Upper lobe of left lung (tissue), 6 donors: ENCODE measurements around the gene GRAMD1A. TPM values are rescaled to one million over a fixed set of nuclear protein-coding genes. Genes with fewer than 3 reads are reported as not detected.
"Not testable (repeated sequence)": the region's sequence is repeated elsewhere in the genome, so short reads cannot be mapped to it uniquely, and the experiment has no call there.

Experiments used
- ATAC-seq, 2 donors: fragments of 200-7000 bp; cut with Tn5 transposase; one replicate each; pipeline ENCODE4 v1.9.1; 2022; ENCODE audit warnings: mild to moderate bottlenecking in 2 of 2, moderate library complexity in 2 of 2; ENCODE audit not compliant: low FRiP score in 2 of 2
- DNase-seq, 2 donors: peaks; one replicate each; pipeline ENCODE4 v3.0.0-alpha.2; 2019 to 2020
- H3K27ac ChIP-seq, 4 donors: fragments of 200-600 bp; sonication (generic); one replicate each; pipeline ENCODE4 v1.5.1; 2016 to 2019
- H3K27me3 ChIP-seq, 4 donors: fragments of 200-600 bp; sonication (generic); one replicate each; pipeline ENCODE4 v1.5.1; 2017 to 2019
- H3K36me3 ChIP-seq, 4 donors: fragments of 200-600 bp; sonication (generic); one replicate each; pipeline ENCODE4 v1.5.1; 2016 to 2019
- H3K4me1 ChIP-seq, 4 donors: fragments of 200-600 bp; sonication (generic); one replicate each; pipeline ENCODE4 v1.5.1; 2018 to 2019
- H3K4me3 ChIP-seq, 4 donors: fragments of 200-600 bp; sonication (generic); one replicate each; pipeline ENCODE4 v1.5.1; 2017 to 2019; ENCODE audit warnings: mild to moderate bottlenecking in 2 of 4, moderate library complexity in 1 of 4
- H3K9me3 ChIP-seq, 4 donors: fragments of 200-600 bp; sonication (generic); one replicate each; pipeline ENCODE4 v1.5.1; 2018 to 2019
- EP300 ChIP-seq, 4 donors: sonication (generic); formaldehyde crosslinking; IDR thresholded peaks; one replicate each; pipeline ENCODE4 v1.5.1; 2017; ENCODE audit warnings: antibody characterized with exemption in 4 of 4, control low read depth in 2 of 4
- POLR2A ChIP-seq, 4 donors: fragments of 450-650 bp; IDR thresholded peaks; one replicate each; pipeline ENCODE4 v1.5.1; 2016 to 2017; ENCODE audit warnings: antibody characterized with exemption in 4 of 4, mild to moderate bottlenecking in 2 of 4
- POLR2AphosphoS5 ChIP-seq, 2 donors: sonication (generic); formaldehyde crosslinking; IDR thresholded peaks; one replicate each; pipeline ENCODE4 v1.5.1; 2017; ENCODE audit warnings: antibody characterized with exemption in 2 of 2
- WGBS, 2 donors: methylation state at CpG; one replicate each; pipeline ENCODE4 v1.1.5; 2017 to 2018; 5-methylcytosine and 5-hydroxymethylcytosine counted together
- total RNA-seq, 6 donors: library from RNA; depleted of rRNA in 4 of 6; stranded (reverse); fragments of >200 nt in 4 of 6; gene quantifications; one replicate each; pipeline versions ENCODE4 v1.1.0 to v1.2.1, GENCODE V29; 2016 to 2021
- TF ChIP-seq, protein P1 (sequence below), 6 experiments: fragments of 450-650 bp in 4 of 6; fragments of 200-600 bp in 2 of 6; sonication (generic) in 2 of 6; IDR thresholded peaks; one replicate each; pipeline ENCODE4 v1.5.1; 2016 to 2019; ENCODE audit warnings: antibody characterized with exemption in 6 of 6
- donor health status: DM: no; HTN: no; CAD: no; lungs with moderate emphysema.
- donor health status: DM: no; HTN: yes; CAD: no; lungs with severe emphysema.

Gene GRAMD1A
- total RNA-seq, 6 donors from 2014 or later, result 85.1 to 206 (median 119) TPM

DNA sequence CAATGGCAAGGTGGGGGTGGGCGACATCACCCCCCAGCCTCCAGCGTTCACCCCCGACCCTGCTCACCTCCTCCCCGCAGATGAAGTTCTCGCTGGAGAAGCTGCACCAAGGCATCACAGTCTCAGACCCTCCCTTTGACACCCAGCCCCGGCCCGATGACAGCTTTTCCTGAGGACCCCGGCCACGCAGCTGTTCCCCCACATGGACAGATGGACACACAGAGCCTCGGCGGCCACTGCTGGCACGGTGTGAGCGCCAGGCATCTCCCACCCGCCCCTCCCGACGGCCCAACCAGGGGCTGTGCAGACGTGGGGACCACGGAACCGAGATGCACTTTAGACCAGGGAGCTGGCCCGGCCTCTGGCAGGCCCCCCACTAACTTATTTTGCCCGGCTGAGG, 25.8 kb downstream of the GRAMD1A start:
- H3K27ac ChIP-seq, result no peak overlapping the region
- H3K27me3 ChIP-seq, result peaks cover 0 to 5% (median 0%) of the 10 kb centered on the region in 4 donors
- DNase-seq, result no peak
- H3K4me1 ChIP-seq, result peaks cover 10 to 22% (median 13%) of the 10 kb centered on the region in 4 donors
- no peak overlapping the region for H3K4me3 ChIP-seq
- WGBS, 2 donors, result 93 to 100% methylated on average over 1 to 21 of the region's 21 CpGs
- no peak for ATAC-seq
- H3K9me3 ChIP-seq, result no peaks in the 10 kb centered on the region
- TF ChIP-seq EP300 (IDR thresholded peaks at IDR 0.05) (no peak), POLR2AphosphoS5 (IDR thresholded peaks at IDR 0.05) (no peak), POLR2A (IDR thresholded peaks at IDR 0.05) (no peak)
- TF ChIP-seq, protein P1, sequence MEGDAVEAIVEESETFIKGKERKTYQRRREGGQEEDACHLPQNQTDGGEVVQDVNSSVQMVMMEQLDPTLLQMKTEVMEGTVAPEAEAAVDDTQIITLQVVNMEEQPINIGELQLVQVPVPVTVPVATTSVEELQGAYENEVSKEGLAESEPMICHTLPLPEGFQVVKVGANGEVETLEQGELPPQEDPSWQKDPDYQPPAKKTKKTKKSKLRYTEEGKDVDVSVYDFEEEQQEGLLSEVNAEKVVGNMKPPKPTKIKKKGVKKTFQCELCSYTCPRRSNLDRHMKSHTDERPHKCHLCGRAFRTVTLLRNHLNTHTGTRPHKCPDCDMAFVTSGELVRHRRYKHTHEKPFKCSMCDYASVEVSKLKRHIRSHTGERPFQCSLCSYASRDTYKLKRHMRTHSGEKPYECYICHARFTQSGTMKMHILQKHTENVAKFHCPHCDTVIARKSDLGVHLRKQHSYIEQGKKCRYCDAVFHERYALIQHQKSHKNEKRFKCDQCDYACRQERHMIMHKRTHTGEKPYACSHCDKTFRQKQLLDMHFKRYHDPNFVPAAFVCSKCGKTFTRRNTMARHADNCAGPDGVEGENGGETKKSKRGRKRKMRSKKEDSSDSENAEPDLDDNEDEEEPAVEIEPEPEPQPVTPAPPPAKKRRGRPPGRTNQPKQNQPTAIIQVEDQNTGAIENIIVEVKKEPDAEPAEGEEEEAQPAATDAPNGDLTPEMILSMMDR (IDR thresholded peaks at IDR 0.05), result no peak
- peaks cover 33 to 75% (median 70%) of the 10 kb centered on the region in 4 donors for H3K36me3 ChIP-seq

DNA sequence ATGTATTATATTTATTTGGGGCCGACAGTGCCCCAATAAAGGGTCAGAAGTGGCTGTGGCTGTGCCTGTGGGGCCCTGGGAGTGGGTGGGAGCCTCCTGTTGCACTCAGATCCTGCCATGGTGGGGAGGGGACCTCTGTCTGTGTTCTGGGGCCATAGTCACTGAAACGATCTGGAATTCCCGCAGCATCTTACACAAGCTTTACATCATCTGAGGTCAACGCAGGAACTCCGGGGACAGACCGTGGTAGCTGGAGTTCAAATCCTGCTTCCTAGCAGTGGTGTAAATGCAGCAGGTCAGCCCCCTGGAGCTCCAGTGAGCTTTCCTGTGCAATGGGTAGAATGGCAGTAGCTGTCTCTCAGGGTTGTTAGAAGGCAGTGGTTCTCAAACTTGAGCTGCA, 26.3 kb downstream of the GRAMD1A start:
- 85% methylated on average over 6 of the region's 6 CpGs; no CpG with 5 or more reads in 1 of the 2 donors for WGBS, 2 donors
- H3K27ac ChIP-seq, result no peak overlapping the region
- DNase-seq (no peak), ATAC-seq (no peak)
- peaks cover 13 to 26% (median 16%) of the 10 kb centered on the region in 4 donors for H3K4me1 ChIP-seq
- H3K4me3 ChIP-seq, result no peak overlapping the region
- peaks cover 0 to 6% (median 0%) of the 10 kb centered on the region in 4 donors for H3K27me3 ChIP-seq
- peaks cover 29 to 71% (median 65%) of the 10 kb centered on the region in 4 donors for H3K36me3 ChIP-seq
- TF ChIP-seq POLR2A (IDR thresholded peaks at IDR 0.05), result no peak
- TF ChIP-seq POLR2AphosphoS5 (IDR thresholded peaks at IDR 0.05), result no peak
- no peak for TF ChIP-seq EP300 (IDR thresholded peaks at IDR 0.05)
- TF ChIP-seq, protein P1 (IDR thresholded peaks at IDR 0.05), result no peak
- no peaks in the 10 kb centered on the region for H3K9me3 ChIP-seq

DNA sequence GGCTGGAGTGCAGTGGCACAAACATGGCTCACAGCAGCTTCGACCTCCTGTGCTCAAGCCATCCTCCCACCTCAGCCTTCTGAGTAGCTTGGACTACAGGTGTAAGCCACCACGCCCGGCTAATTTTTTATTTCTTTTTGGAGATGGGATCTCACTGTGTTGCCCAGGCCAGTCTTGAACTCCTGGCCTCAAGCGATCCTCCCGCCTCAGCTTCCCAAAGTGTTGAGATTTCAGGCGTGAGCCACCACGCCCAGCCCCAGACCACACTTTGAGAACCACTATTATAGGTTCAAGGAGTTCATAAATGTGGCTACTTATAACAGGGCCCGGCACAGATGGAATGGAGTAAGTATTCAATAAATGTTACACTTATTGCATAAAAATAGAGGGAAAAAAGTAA, 26.9 kb downstream of the GRAMD1A start:
- H3K36me3 ChIP-seq, result peaks cover 25 to 65% (median 60%) of the 10 kb centered on the region in 4 donors
- no peak for DNase-seq

DNA sequence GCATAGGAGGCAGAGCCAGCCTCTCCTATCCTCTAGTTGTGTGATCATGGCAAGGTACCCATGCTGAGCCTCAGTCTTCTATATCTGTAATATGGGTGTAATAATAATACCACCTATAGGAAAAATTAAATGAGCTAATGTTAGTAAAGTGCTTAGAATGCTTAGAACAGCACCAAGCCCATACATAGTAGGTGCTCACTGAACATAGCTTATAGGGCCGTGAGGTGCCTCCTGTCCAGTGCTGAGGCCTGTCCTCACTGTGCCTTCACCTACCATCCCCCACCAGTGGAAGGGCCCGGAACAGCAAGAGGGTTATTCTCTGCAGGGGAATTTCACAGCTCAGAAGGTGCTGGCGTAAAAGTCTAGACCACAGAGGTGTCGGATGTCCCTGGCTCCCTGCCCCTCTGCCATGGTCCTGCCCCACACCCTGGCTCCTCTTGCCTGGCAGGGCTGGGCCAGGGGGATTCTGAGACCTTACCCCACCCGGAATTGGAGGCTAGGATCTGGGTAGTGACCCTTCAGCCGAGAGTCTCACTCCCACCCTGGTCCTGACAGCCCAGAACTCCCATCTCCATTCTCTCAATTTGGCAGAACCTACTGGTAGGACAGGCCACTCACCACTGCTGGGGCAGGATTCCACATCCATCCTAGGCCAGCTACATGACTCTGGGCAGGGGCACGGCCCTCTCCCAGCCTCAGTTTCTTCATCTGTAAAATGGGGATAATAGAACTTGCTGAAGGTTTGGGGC, 27.9 kb downstream of the GRAMD1A start:
- Histone ChIP-seq H3K4me3 (no peak overlapping the region), H3K27me3 (peaks cover 0 to 6% (median 0%) of the 10 kb centered on the region in 4 donors), H3K4me1 (peaks cover 13 to 30% (median 18%) of the 10 kb centered on the region in 4 donors), H3K27ac (no peak overlapping the region), H3K9me3 (no peaks in the 10 kb centered on the region), H3K36me3 (peaks cover 25 to 55% (median 50%) of the 10 kb centered on the region in 4 donors)
- WGBS, 2 donors, result 79 to 84% methylated on average over 3 to 7 of the region's 7 CpGs
- TF ChIP-seq EP300 (IDR thresholded peaks at IDR 0.05) (no peak), POLR2A (IDR thresholded peaks at IDR 0.05) (no peak), POLR2AphosphoS5 (IDR thresholded peaks at IDR 0.05) (no peak)
- TF ChIP-seq, protein P1 (IDR thresholded peaks at IDR 0.05), result no peak
- ATAC-seq, result no peak
- DNase-seq, result no peak

More for the DNA sequence above, 26.9 kb downstream of the GRAMD1A start:
- no peaks in the 10 kb centered on the region for H3K9me3 ChIP-seq
- no peak overlapping the region for H3K27ac ChIP-seq
- peaks cover 0 to 6% (median 0%) of the 10 kb centered on the region in 4 donors for H3K27me3 ChIP-seq
- H3K4me3 ChIP-seq, result no peak overlapping the region
- ATAC-seq, result no peak
- TF ChIP-seq, protein P1 (IDR thresholded peaks at IDR 0.05), result no peak
- TF ChIP-seq POLR2AphosphoS5 (IDR thresholded peaks at IDR 0.05) (no peak), EP300 (IDR thresholded peaks at IDR 0.05) (no peak), POLR2A (IDR thresholded peaks at IDR 0.05) (no peak)
- WGBS, 2 donors, result 85 to 89% methylated on average over 8 of the region's 8 CpGs
- peaks cover 13 to 31% (median 18%) of the 10 kb centered on the region in 4 donors for H3K4me1 ChIP-seq

DNA sequence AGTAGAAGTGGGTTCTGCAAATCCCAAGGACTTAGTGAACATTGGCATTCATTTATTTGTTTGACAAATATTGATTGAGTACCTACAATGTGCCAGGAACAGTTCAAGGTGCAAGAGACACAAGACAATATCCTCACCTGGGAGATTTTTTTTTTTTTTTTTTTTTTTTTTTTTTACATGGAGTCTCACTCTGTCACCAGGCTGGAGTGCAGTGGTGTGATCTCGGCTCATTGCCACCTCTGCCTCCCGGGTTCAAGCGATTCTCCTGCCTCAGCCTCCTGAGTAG, 28.4 kb downstream of the GRAMD1A start:
- Histone ChIP-seq H3K4me1 (peaks cover 13 to 25% (median 17%) of the 10 kb centered on the region in 4 donors), H3K36me3 (peaks cover 21 to 50% (median 45%) of the 10 kb centered on the region in 4 donors)
- not testable (repeated sequence) for DNase-seq, H3K27me3 ChIP-seq, H3K9me3 ChIP-seq, ATAC-seq, H3K27ac ChIP-seq, H3K4me3 ChIP-seq
- 81 to 93% methylated on average over 3 of the region's 3 CpGs for WGBS, 2 donors

DNA sequence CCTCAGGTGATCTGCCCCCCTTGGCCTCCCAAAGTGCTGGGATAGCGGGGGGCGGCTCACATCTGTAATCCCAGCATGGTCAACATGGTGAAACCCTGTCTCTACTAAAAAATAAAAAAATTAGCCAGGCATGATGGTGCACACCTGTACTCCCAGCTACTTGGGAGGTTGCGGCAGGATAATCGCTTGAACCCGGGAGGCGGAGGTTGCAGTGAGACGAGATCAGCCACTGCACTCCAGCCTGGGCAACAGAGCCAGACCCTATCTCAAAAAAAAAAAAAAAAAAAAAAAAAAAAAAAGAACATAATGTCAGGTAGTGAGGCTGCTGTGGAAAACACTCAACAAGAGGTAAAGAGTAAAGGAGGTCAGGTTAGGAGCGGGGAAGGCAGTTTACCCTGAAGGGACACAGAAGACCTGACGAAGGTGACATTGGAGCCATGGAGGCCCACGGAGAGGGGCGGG, 29.2 kb downstream of the GRAMD1A start:
- Histone ChIP-seq H3K36me3 (peaks cover 13 to 50% (median 39%) of the 10 kb centered on the region in 4 donors), H3K4me1 (peaks cover 13 to 25% (median 17%) of the 10 kb centered on the region in 4 donors)
- ATAC-seq, H3K9me3 ChIP-seq, H3K4me3 ChIP-seq, DNase-seq, H3K27me3 ChIP-seq, H3K27ac ChIP-seq: not testable (repeated sequence)
- 76 to 77% methylated on average over 11 of the region's 11 CpGs for WGBS, 2 donors
